Stomach (tissue), 9 donors: ENCODE measurements around the gene OLA1. TPM values are rescaled to one million over a fixed set of nuclear protein-coding genes. Genes with fewer than 3 reads are reported as not detected.

Experiments
- DNase-seq, 2 donors: peaks; one replicate each; pipeline versions ENCODE4 v3.0.0 to v3.0.0-alpha.2; 2013 to 2019
- H3K27ac ChIP-seq, 5 donors: fragments of 200-600 bp in 4 of 5; sonication (generic) in 4 of 5; one replicate each; pipeline ENCODE4 v1.5.1; 2013 to 2019; ENCODE audit warnings: mild to moderate bottlenecking in 1 of 5, moderate library complexity in 1 of 5
- H3K27me3 ChIP-seq, 3 donors: fragments of 200-600 bp; sonication (generic); one replicate each; pipeline ENCODE4 v1.5.1; 2017 to 2019; ENCODE audit warnings: mixed run types in 1 of 3
- H3K36me3 ChIP-seq, 4 donors: fragments of 200-600 bp; sonication (generic); 1 replicate in 3 of 4; 2 replicates in 1 of 4; pipeline ENCODE4 v1.5.1; 2016 to 2019
- H3K4me1 ChIP-seq, 4 donors: fragments of 200-600 bp; sonication (generic); one replicate each; pipeline ENCODE4 v1.5.1; 2016 to 2019
- H3K4me3 ChIP-seq, 4 donors: fragments of 200-600 bp; sonication (generic) in 3 of 4; one replicate each; pipeline ENCODE4 v1.5.1; 2016 to 2019; ENCODE audit warnings: mild to moderate bottlenecking in 1 of 4
- H3K9me3 ChIP-seq, 4 donors: fragments of 200-600 bp; sonication (generic); one replicate each; pipeline ENCODE4 v1.5.1; 2016 to 2019
- EP300 ChIP-seq: sonication (generic); formaldehyde crosslinking; IDR thresholded peaks from one replicate; pipeline ENCODE4 v1.6.1; 2017; ENCODE audit warnings: antibody characterized with exemption
- POLR2A ChIP-seq, 4 donors: fragments of 450-650 bp; IDR thresholded peaks; one replicate each; pipeline ENCODE4 v1.6.1; 2016; ENCODE audit warnings: antibody characterized with exemption in 4 of 4, control low read depth in 2 of 4, mild to moderate bottlenecking in 1 of 4, moderate library complexity in 1 of 4
- POLR2AphosphoS5 ChIP-seq, 3 donors: sonication (generic); formaldehyde crosslinking; IDR thresholded peaks; one replicate each; pipeline ENCODE4 v1.6.1; 2016; ENCODE audit warnings: antibody characterized with exemption in 3 of 3
- WGBS, 5 donors: extraction: QIAGEN DNeasy Blood & Tissue Kit in 3 of 5; methylation state at CpG; one replicate each; pipeline versions ENCODE4 v1.1.5 to v1.1.7; 2013 to 2018; 5-methylcytosine and 5-hydroxymethylcytosine counted together
- intact Hi-C: fragments of 100-400 bp; cut with DNase I; formaldehyde crosslinking; loops from one replicate; pipeline ENCODE4 v1.15.1; 2023; ENCODE audit warnings: low total_unique reads
- polyA plus RNA-seq, 3 donors: library from polyadenylated mRNA; stranded (reverse); fragments of 200-250 nt; gene quantifications; one replicate each; pipeline ENCODE4 v1.2.3, GENCODE V29; 2013
- total RNA-seq, 5 donors: library from RNA; depleted of rRNA; stranded (reverse); fragments of >200 nt; gene quantifications; one replicate each; pipeline versions ENCODE4 v1.1.0 to v1.2.3, GENCODE V29; 2014 to 2016
- TF ChIP-seq, protein P1 (sequence below), 7 experiments: fragments of 450-650 bp in 4 of 7; fragments of 200-600 bp in 3 of 7; sonication (generic) in 3 of 7; IDR thresholded peaks; one replicate each; pipeline ENCODE4 v1.5.1; 2016 to 2019; ENCODE audit warnings: antibody characterized with exemption in 7 of 7, control low read depth in 2 of 7, mild to moderate bottlenecking in 1 of 7
- donor health status: healthy with polysubstance abuse.
- donor health status: Bipolar disorder and iron deficiency.
- donor health status: healthy.

OLA1 gene
- total and polyA plus RNA-seq, 8 donors, result 20.6 to 149 (median 75.3) TPM

DNA sequence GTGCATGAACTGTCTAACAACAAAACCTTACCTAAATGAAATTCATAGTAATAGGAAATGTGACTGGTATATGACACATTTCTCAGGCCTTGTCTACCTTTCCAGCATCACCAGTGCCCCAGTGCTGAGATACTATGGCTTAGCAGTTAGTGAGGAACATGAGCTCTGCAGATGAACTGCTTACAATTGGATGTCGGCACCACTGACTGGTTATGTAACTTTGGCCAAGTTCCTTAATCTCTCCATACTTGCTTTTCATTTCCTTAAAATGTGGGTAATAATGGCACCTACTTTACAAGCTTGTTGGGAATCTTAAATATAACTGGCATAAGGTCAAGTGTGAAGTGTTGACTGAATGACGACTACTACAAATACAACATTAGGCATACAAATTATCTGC lies 136.3 kb downstream of the OLA1 start:
- Histone ChIP-seq H3K4me3 (no peak overlapping the region), H3K36me3 (peaks cover 0 to 3% (median 0%) of the 10 kb centered on the region in 4 donors), H3K4me1 (no peaks in the 10 kb centered on the region), H3K9me3 (no peaks in the 10 kb centered on the region), H3K27me3 (no peaks in the 10 kb centered on the region), H3K27ac (no peak overlapping the region)
- no peak for DNase-seq
- 84 to 100% (median 88%) methylated on average over 2 of the region's 2 CpGs for WGBS, 5 donors
- intact Hi-C loops, result no loop called here
- no peak for TF ChIP-seq EP300
- TF ChIP-seq POLR2A (IDR thresholded peaks at IDR 0.05), result no peak
- TF ChIP-seq, protein P1, sequence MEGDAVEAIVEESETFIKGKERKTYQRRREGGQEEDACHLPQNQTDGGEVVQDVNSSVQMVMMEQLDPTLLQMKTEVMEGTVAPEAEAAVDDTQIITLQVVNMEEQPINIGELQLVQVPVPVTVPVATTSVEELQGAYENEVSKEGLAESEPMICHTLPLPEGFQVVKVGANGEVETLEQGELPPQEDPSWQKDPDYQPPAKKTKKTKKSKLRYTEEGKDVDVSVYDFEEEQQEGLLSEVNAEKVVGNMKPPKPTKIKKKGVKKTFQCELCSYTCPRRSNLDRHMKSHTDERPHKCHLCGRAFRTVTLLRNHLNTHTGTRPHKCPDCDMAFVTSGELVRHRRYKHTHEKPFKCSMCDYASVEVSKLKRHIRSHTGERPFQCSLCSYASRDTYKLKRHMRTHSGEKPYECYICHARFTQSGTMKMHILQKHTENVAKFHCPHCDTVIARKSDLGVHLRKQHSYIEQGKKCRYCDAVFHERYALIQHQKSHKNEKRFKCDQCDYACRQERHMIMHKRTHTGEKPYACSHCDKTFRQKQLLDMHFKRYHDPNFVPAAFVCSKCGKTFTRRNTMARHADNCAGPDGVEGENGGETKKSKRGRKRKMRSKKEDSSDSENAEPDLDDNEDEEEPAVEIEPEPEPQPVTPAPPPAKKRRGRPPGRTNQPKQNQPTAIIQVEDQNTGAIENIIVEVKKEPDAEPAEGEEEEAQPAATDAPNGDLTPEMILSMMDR (IDR thresholded peaks at IDR 0.05), result no peak
- TF ChIP-seq POLR2AphosphoS5 (IDR thresholded peaks at IDR 0.05), result no peak

DNA sequence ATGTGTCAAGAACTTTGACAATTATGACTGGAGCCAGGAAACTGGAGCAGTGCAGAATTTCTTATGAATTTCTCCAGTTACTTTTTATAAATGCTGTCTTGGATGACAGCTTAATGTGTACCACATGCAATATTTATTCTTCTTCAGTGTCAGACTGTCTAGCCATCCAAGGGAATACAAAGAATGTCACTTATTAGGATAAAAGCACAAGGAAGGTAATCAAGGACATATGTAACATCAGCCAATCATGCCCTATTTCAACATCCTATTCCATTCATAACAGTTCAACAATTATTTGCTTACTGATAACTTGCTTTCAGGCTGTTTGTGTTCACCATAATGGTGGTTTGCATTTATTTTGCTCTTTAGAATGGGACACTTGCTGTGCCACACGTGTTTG lies 139.8 kb downstream of the OLA1 start:
- TF ChIP-seq POLR2AphosphoS5 (IDR thresholded peaks at IDR 0.05), result no peak
- TF ChIP-seq POLR2A (IDR thresholded peaks at IDR 0.05), result no peak
- TF ChIP-seq, protein P1 (IDR thresholded peaks at IDR 0.05), result no peak
- TF ChIP-seq EP300, result no peak
- intact Hi-C loops, result no loop called here
- H3K27ac ChIP-seq, result no peak overlapping the region
- 30 to 64% (median 58%) methylated on average over 1 of the region's 1 CpG for WGBS, 5 donors
- DNase-seq, result no peak
- no peak overlapping the region for H3K4me3 ChIP-seq
- H3K9me3 ChIP-seq, result no peaks in the 10 kb centered on the region
- H3K27me3 ChIP-seq, result no peaks in the 10 kb centered on the region
- H3K36me3 ChIP-seq, result peaks cover 0 to 3% (median 0%) of the 10 kb centered on the region in 4 donors
- no peaks in the 10 kb centered on the region for H3K4me1 ChIP-seq

- Histone ChIP-seq H3K4me3 (no peak overlapping the region), H3K4me1 (no peaks in the 10 kb centered on the region), H3K27ac (no peak overlapping the region), H3K36me3 (no peaks in the 10 kb centered on the region), H3K27me3 (no peaks in the 10 kb centered on the region), H3K9me3 (no peaks in the 10 kb centered on the region)
- intact Hi-C loops, result no loop called here
- TF ChIP-seq EP300, result no peak
- TF ChIP-seq POLR2A (IDR thresholded peaks at IDR 0.05), result no peak
- TF ChIP-seq, protein P1 (IDR thresholded peaks at IDR 0.05), result no peak
- TF ChIP-seq POLR2AphosphoS5 (IDR thresholded peaks at IDR 0.05), result no peak
- DNase-seq, result no peak
Measured at GRCh38 chr2:174106736-174107135, 141.6 kb downstream of the OLA1 start.

GRCh38 chr2:174094542-174094941 lies 153.8 kb downstream of the OLA1 start:
- intact Hi-C loops, result no loop called here
- no peaks in the 10 kb centered on the region for H3K9me3 ChIP-seq

More at GRCh38 chr2:174094542-174094941, 153.8 kb downstream of the OLA1 start:
- WGBS, 5 donors, result 76 to 87% (median 83%) methylated on average over 5 of the region's 5 CpGs
- peaks cover 0 to 4% (median 0%) of the 10 kb centered on the region in 4 donors for H3K36me3 ChIP-seq
- no peak for DNase-seq
- H3K4me1 ChIP-seq, result no peaks in the 10 kb centered on the region
- H3K27ac ChIP-seq, result no peak overlapping the region
- H3K27me3 ChIP-seq, result no peaks in the 10 kb centered on the region
- no peak overlapping the region for H3K4me3 ChIP-seq
- TF ChIP-seq POLR2AphosphoS5 (IDR thresholded peaks at IDR 0.05) (no peak), EP300 (no peak)
- TF ChIP-seq, protein P1 (IDR thresholded peaks at IDR 0.05), result no peak
